NCI-H460 (cell line): ENCODE data around the gene RILPL2. TPM values are rescaled to one million over a fixed set of nuclear protein-coding genes. Genes with fewer than 3 reads are reported as not detected.
A peak's percentile ranks its signal among the peaks of the same experiment; 100 is the strongest.
"Not testable (repeated sequence)": the region's sequence is repeated elsewhere in the genome, so short reads cannot be mapped to it uniquely, and the experiment has no call there.

Experiments
- DNase-seq: peaks from one replicate; pipeline ENCODE4 v3.0.0-alpha.2; 2016; ENCODE audit warnings: low read depth; ENCODE audit errors: extremely low read depth
- polyA plus RNA-seq: library from polyadenylated mRNA; depleted of rRNA; stranded (reverse); fragments of >200 nt; gene quantifications from 2 replicates; pipeline ENCODE4 v1.2.3, GENCODE V29; 2014; cell fraction: nucleus; rRNA removed
- total RNA-seq: library from RNA; depleted of rRNA; stranded (reverse); fragments of >200 nt; shearing (Covaris generic); gene quantifications from 2 replicates; pipeline ENCODE4 v1.2.3, GENCODE V29; 2014; rRNA removed

RILPL2 gene
- 2.3 and 2.5 TPM in 2 replicates for total RNA-seq
- polyA plus RNA-seq = 0.90 and 1.2 TPM in 2 replicates

- peak; percentile 63 for DNase-seq
These were observed at the start of gene RILPL2 for GRCh38 chr12:123436017-123436964. TSS of gene RILPL2 (minus strand) at chr12:123436684. CDS start at chr12:123436420, 264 bp downstream.

- DNase-seq = no peak
These were observed 49.3 kb upstream of the RILPL2 start for GRCh38 chr12:123485756-123486155.

- DNase-seq = no peak
These were observed 47.2 kb upstream of the RILPL2 start for GRCh38 chr12:123483602-123484248.

- no peak for DNase-seq
These were observed 46.4 kb upstream of the RILPL2 start for GRCh38 chr12:123482876-123483275.

GRCh38 chr12:123481251-123481650 lies 44.8 kb upstream of the RILPL2 start:
- not testable (repeated sequence) for DNase-seq

- no peak for DNase-seq
These were observed 43.1 kb upstream of the RILPL2 start for GRCh38 chr12:123479442-123480180.

- DNase-seq = peak; percentile 47
These were observed 42.3 kb upstream of the RILPL2 start for GRCh38 chr12:123478762-123479161.

- no peak for DNase-seq
These were observed 41.6 kb upstream of the RILPL2 start for GRCh38 chr12:123478069-123478468.

GRCh38 chr12:123475246-123475703 lies 38.8 kb upstream of the RILPL2 start:
- no peak for DNase-seq

- no peak for DNase-seq
These were observed 38.2 kb upstream of the RILPL2 start for GRCh38 chr12:123474485-123475245.

- DNase-seq = no peak
These were observed 36.0 kb upstream of the RILPL2 start for GRCh38 chr12:123472438-123472849.

GRCh38 chr12:123471374-123472068 lies 35.0 kb upstream of the RILPL2 start:
- DNase-seq = no peak

GRCh38 chr12:123469978-123470377 lies 33.5 kb upstream of the RILPL2 start:
- no peak for DNase-seq

- DNase-seq = no peak
These were observed 32.3 kb upstream of the RILPL2 start for GRCh38 chr12:123468786-123469185.

- DNase-seq = no peak
These were observed 28.6 kb upstream of the RILPL2 start for GRCh38 chr12:123465084-123465483.

- not testable (repeated sequence) for DNase-seq
These were observed 26.7 kb upstream of the RILPL2 start for GRCh38 chr12:123463174-123463573.

- DNase-seq = peak; percentile 50
These were observed 21.7 kb upstream of the RILPL2 start, which contains the start of gene SNRNP35 for GRCh38 chr12:123457980-123458779. TSS of gene SNRNP35 (plus strand) at chr12:123458139. CDS start at chr12:123465541, 7,402 bp downstream.

GRCh38 chr12:123453165-123453564 lies 16.7 kb upstream of the RILPL2 start:
- DNase-seq = no peak

- not testable (repeated sequence) for DNase-seq
These were observed 15.7 kb upstream of the RILPL2 start for GRCh38 chr12:123452276-123452550.
